HL-60 (cell line): ENCODE data around the gene ZBP1.

ENCODE experiments used
- DNase-seq, 2 experiments: peaks; one replicate each; pipeline ENCODE4 v3.0.0-alpha.2; 2010 to 2020; ENCODE audit warnings: low read depth in 1 of 2, low spot score in 1 of 2
- H3K27ac ChIP-seq: fragments of 250-450 bp; sonication (Bioruptor Pico); replicated peaks from 2 replicates; pipeline ENCODE4 v1.5.1; 2020; ENCODE audit warnings: mild to moderate bottlenecking, moderate library complexity
- H3K27me3 ChIP-seq: fragments of 250-450 bp; sonication (Bioruptor Pico); 2 replicates; pipeline ENCODE4 v1.5.1; 2021; ENCODE audit warnings: mild to moderate bottlenecking, moderate library complexity; ENCODE audit not compliant: insufficient read depth, poor library complexity, severe bottlenecking
- H3K4me3 ChIP-seq: replicated peaks from 2 replicates; pipeline ENCODE4 v1.5.1; 2011; ENCODE audit warnings: mild to moderate bottlenecking, control low read depth, low read length; ENCODE audit not compliant: insufficient read depth
- GABPA ChIP-seq: IDR thresholded peaks from 2 replicates; pipeline ENCODE4 v1.6.1; 2012; ENCODE audit warnings: low read depth
- POLR2AphosphoS5 ChIP-seq: IDR thresholded peaks from 2 replicates; pipeline ENCODE4 v1.6.1; 2012; ENCODE audit warnings: low read depth
- SPI1 ChIP-seq: IDR thresholded peaks from 2 replicates; pipeline ENCODE4 v1.6.1; 2012; ENCODE audit warnings: low read depth, mild to moderate bottlenecking, borderline replicate concordance
- TF ChIP-seq, protein P1 (sequence below): IDR thresholded peaks from 2 replicates; pipeline ENCODE4 v1.6.1; 2012; ENCODE audit warnings: low read depth; ENCODE audit not compliant: insufficient replicate concordance
- TF ChIP-seq, protein P2 (sequence below): IDR thresholded peaks from one replicate; pipeline ENCODE4 v1.5.1; 2011; ENCODE audit warnings: low read length, control low read depth, inconsistent platforms; ENCODE audit not compliant: insufficient read depth

Gene ZBP1

DNA sequence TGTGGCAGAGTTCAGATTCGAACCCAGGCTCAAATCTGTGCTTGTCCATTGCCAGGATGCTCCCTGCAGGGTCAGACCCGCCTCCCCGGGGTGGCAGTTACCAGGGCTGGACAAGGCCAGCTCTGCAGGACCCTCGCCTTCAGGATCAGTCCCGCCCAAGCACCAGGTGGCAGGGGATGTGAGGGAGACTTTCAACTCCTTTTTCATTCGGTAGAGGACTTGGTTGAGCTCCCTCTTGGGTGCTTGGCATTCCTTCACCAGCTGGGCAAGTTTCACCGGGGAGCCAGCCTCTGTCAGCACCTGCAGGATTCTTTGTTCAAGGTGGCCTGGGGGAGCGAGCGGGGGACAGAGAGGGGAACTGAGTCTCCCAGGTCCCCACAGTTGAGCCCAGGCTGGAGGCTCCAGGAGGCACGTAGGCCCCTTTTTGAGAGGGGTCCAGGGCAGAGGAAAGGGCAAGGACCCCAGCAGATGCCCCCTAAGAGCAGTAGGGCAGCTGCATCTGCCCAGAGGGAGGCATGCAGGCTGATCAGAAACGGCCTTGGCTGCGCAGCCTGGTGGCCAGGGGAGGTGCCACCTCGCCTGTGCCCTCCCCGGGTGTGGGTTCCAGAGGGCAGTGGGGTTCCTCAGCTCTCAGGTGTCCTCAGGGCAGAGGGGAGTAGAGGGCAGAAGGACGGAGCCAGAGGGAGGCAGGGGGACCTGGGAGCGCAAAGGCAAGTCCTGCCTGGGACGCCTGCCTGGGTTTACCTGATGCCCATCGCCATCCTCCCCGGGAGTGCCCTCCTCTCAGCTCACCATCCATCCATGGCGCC lies 3.9 kb downstream of the ZBP1 start:
- Histone ChIP-seq H3K4me3 (no peak overlapping the region), H3K27ac (no peak overlapping the region), H3K27me3 (no peaks in the 10 kb centered on the region)
- TF ChIP-seq, protein P1, sequence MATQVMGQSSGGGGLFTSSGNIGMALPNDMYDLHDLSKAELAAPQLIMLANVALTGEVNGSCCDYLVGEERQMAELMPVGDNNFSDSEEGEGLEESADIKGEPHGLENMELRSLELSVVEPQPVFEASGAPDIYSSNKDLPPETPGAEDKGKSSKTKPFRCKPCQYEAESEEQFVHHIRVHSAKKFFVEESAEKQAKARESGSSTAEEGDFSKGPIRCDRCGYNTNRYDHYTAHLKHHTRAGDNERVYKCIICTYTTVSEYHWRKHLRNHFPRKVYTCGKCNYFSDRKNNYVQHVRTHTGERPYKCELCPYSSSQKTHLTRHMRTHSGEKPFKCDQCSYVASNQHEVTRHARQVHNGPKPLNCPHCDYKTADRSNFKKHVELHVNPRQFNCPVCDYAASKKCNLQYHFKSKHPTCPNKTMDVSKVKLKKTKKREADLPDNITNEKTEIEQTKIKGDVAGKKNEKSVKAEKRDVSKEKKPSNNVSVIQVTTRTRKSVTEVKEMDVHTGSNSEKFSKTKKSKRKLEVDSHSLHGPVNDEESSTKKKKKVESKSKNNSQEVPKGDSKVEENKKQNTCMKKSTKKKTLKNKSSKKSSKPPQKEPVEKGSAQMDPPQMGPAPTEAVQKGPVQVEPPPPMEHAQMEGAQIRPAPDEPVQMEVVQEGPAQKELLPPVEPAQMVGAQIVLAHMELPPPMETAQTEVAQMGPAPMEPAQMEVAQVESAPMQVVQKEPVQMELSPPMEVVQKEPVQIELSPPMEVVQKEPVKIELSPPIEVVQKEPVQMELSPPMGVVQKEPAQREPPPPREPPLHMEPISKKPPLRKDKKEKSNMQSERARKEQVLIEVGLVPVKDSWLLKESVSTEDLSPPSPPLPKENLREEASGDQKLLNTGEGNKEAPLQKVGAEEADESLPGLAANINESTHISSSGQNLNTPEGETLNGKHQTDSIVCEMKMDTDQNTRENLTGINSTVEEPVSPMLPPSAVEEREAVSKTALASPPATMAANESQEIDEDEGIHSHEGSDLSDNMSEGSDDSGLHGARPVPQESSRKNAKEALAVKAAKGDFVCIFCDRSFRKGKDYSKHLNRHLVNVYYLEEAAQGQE: no peak
- no peak for TF ChIP-seq SPI1
- TF ChIP-seq, protein P2, sequence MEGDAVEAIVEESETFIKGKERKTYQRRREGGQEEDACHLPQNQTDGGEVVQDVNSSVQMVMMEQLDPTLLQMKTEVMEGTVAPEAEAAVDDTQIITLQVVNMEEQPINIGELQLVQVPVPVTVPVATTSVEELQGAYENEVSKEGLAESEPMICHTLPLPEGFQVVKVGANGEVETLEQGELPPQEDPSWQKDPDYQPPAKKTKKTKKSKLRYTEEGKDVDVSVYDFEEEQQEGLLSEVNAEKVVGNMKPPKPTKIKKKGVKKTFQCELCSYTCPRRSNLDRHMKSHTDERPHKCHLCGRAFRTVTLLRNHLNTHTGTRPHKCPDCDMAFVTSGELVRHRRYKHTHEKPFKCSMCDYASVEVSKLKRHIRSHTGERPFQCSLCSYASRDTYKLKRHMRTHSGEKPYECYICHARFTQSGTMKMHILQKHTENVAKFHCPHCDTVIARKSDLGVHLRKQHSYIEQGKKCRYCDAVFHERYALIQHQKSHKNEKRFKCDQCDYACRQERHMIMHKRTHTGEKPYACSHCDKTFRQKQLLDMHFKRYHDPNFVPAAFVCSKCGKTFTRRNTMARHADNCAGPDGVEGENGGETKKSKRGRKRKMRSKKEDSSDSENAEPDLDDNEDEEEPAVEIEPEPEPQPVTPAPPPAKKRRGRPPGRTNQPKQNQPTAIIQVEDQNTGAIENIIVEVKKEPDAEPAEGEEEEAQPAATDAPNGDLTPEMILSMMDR: no peak
- TF ChIP-seq POLR2AphosphoS5: no peak
- no peak for TF ChIP-seq GABPA
- DNase-seq: no peak

DNA sequence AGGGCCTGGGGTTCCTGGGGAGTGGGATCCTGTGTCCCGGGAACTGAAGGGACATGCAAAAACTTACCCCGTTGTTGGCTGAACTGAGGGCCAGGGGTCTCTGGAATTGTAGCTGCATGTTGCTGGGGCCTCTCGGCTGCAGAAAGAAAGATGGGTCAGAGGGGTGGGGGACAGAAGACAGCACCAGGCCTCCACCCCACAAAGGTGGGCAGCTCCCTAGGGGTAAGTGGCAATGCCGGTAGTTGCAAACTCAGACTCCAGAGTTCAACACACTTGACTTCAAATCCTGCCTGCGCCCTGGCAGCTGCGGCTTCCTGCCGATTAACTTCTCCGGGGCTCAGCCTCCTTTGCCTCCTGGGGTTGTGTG lies 4.8 kb downstream of the ZBP1 start:
- no peak for TF ChIP-seq SPI1
- TF ChIP-seq, protein P2: no peak
- TF ChIP-seq GABPA: no peak
- TF ChIP-seq POLR2AphosphoS5: no peak

DNA sequence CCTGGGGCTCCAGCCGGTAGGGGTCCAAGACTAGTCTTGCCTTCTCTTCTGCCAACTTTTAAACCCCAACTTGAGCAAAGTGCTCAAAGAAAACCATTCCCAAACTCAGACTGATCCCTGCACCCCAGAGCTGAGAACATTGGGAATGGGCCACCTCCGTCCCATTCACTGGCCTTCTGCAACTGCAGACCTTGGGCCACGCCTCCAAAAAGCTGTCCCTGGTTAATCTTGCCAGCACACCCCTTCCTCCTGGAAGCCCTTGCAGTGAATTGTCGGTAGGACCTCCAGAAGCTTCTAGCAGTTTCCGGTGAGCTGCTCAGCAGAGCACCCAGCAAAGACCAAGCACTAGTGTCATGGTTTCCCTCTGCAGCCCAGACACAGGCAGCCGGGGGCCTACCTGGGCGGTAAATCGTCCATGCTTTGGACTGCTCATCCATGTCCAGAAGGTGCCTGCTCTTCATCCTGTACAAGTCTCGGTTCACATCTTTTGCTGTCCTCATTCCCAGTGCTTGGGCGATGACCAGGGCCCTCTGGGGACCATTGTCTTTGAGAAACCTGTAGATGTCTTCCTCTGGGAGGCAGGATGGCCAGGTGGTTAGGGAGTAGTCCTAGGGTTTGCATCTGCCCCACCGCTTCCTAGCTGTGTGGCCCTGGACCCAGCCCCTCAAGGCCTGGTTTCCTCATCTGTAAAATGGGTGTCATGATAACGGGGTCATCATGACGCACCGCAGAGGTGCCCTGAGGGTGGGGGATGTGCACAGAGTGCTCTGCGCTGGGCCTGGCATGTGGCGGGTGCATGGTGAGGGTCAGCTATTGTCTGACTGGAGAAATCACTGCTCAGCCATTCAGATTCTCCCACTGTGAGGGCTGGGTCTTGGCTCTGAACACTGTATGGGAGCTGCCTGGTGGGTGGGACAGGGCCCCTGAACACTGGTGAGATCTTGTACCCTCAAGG lies 5.5 kb downstream of the ZBP1 start:
- DNase-seq: no peak
- no peak overlapping the region for H3K4me3 ChIP-seq
- no peak overlapping the region for H3K27ac ChIP-seq
- H3K27me3 ChIP-seq: no peaks in the 10 kb centered on the region
- TF ChIP-seq POLR2AphosphoS5 (no peak), GABPA (no peak), SPI1 (no peak)
- TF ChIP-seq, protein P1: no peak
- TF ChIP-seq, protein P2: no peak

More for the DNA sequence above, 4.8 kb downstream of the ZBP1 start:
- Histone ChIP-seq H3K4me3 (no peak overlapping the region), H3K27ac (no peak overlapping the region), H3K27me3 (no peaks in the 10 kb centered on the region)
- DNase-seq: no peak
